IPS-18c (cell line): ENCODE results near the gene UBE3C.

ENCODE experiments used
- H3K4me3 ChIP-seq: 2 replicates; pipeline ENCODE4 v1.7.0; 2013; ENCODE audit warnings: low read depth, mild to moderate bottlenecking, low read length, moderate library complexity; ENCODE audit not compliant: insufficient read depth
- H3K9me3 ChIP-seq: one replicate; pipeline ENCODE4 v1.6.1; 2013; ENCODE audit warnings: mild to moderate bottlenecking, low read length, moderate library complexity; ENCODE audit not compliant: control insufficient read depth, insufficient read depth

The UBE3C gene

GRCh38 chr7:157205438-157205837, 66.7 kb downstream of the UBE3C start:
- H3K4me3 ChIP-seq, result no peak overlapping the region
- H3K9me3 ChIP-seq, result no peaks in the 10 kb centered on the region

GRCh38 chr7:157208571-157209413, 70.1 kb downstream of the UBE3C start:
- Histone ChIP-seq H3K4me3 (no peak overlapping the region), H3K9me3 (no peaks in the 10 kb centered on the region)

GRCh38 chr7:157210682-157211081, 72.0 kb downstream of the UBE3C start:
- H3K4me3 ChIP-seq, result no peak overlapping the region
- no peaks in the 10 kb centered on the region for H3K9me3 ChIP-seq

- no peak overlapping the region for H3K4me3 ChIP-seq
- H3K9me3 ChIP-seq, result no peaks in the 10 kb centered on the region
Observed at GRCh38 chr7:157211690-157212089, 73.0 kb downstream of the UBE3C start.

GRCh38 chr7:157219154-157219553, 80.4 kb downstream of the UBE3C start:
- no peaks in the 10 kb centered on the region for H3K9me3 ChIP-seq
- H3K4me3 ChIP-seq, result no peak overlapping the region

- H3K4me3 ChIP-seq, result no peak overlapping the region
- no peaks in the 10 kb centered on the region for H3K9me3 ChIP-seq
Observed at GRCh38 chr7:157220916-157221569, 82.3 kb downstream of the UBE3C start.

- no peak overlapping the region for H3K4me3 ChIP-seq
- H3K9me3 ChIP-seq, result no peaks in the 10 kb centered on the region
Observed at GRCh38 chr7:157222687-157223086, 84.0 kb downstream of the UBE3C start.

GRCh38 chr7:157224627-157225026, 85.9 kb downstream of the UBE3C start:
- no peak overlapping the region for H3K4me3 ChIP-seq

GRCh38 chr7:157228864-157229422, 90.2 kb downstream of the UBE3C start:
- H3K9me3 ChIP-seq, result no peaks in the 10 kb centered on the region
- H3K4me3 ChIP-seq, result no peak overlapping the region

More at GRCh38 chr7:157224627-157225026, 85.9 kb downstream of the UBE3C start:
- no peaks in the 10 kb centered on the region for H3K9me3 ChIP-seq

GRCh38 chr7:157233677-157234076, 95.0 kb downstream of the UBE3C start:
- H3K9me3 ChIP-seq, result no peaks in the 10 kb centered on the region

GRCh38 chr7:157234271-157234670, 95.5 kb downstream of the UBE3C start:
- H3K9me3 ChIP-seq, result no peaks in the 10 kb centered on the region
- H3K4me3 ChIP-seq, result no peak overlapping the region

More at GRCh38 chr7:157233677-157234076, 95.0 kb downstream of the UBE3C start:
- H3K4me3 ChIP-seq, result no peak overlapping the region

- Histone ChIP-seq H3K9me3 (no peaks in the 10 kb centered on the region), H3K4me3 (no peak overlapping the region)
Observed at GRCh38 chr7:157235357-157236333, 96.9 kb downstream of the UBE3C start.

- Histone ChIP-seq H3K9me3 (no peaks in the 10 kb centered on the region), H3K4me3 (no peak overlapping the region)
Observed at GRCh38 chr7:157238087-157238486, 99.4 kb downstream of the UBE3C start.

GRCh38 chr7:157239571-157240270, 101.0 kb downstream of the UBE3C start:
- Histone ChIP-seq H3K4me3 (no peak overlapping the region), H3K9me3 (no peaks in the 10 kb centered on the region)

- Histone ChIP-seq H3K4me3 (no peak overlapping the region), H3K9me3 (no peaks in the 10 kb centered on the region)
Observed at GRCh38 chr7:157241631-157242030, 102.9 kb downstream of the UBE3C start.

GRCh38 chr7:157244516-157245294, 106.0 kb downstream of the UBE3C start:
- Histone ChIP-seq H3K4me3 (no peak overlapping the region), H3K9me3 (no peaks in the 10 kb centered on the region)
